Measurements from ENCODE around the gene PIP5K1A.

PIP5K1A gene

GRCh38 chr1:151290709-151291303 lies 92.5 kb downstream of the PIP5K1A start:
- no peak for DNase-seq

- no peak for DNase-seq
Observed at GRCh38 chr1:151292207-151293030, 94.1 kb downstream of the PIP5K1A start.

GRCh38 chr1:151293093-151293492 lies 94.7 kb downstream of the PIP5K1A start:
- no peak for DNase-seq

- DNase-seq: no peak
Observed at GRCh38 chr1:151294742-151295462, 96.5 kb downstream of the PIP5K1A start.

All from cortex of kidney (tissue), 1 donor.